ENCODE data around the gene NHS.

DNA sequence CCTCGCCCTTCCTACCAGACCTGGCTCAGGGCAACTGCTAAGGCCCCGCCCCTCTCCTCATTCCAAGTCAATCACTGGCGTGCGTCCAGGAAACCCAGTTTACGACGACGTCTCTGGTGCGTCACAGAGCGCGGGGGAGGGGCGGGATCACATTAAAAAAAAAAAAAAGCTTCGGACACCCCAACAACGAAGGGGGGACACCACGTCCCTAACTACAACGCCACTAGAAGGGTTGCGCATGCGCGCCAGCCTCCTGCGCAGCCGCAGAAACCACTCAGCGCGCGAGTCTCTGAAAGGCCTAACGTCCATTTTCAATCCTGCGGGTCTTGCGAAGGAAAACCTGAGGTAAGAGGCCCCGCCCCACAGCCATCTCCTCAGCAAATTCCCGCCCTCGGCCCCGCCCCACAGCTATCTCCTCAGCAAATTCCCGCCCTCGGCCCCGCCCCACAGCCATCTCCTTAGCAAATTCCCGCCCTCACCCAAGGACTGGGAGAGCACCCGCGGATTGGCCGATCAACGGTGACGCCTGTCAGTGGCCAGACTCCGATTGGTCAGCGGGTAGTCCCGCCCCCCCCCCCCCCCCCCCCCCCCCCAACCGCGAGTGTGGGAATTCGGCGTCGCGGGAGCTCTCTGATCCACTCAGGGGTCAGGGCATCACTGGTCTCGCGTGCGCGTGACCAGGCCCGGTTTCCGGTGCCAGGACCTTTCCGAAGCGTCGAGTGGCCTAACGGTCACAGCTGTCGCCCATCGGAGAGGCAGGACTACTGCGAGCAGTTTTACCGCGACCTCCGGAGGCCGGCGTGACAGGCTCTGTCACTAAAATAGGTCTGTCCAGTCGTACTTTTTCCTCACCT is 362.1 kb downstream of the NHS start, which contains the start of gene SCML1:
- TF ChIP-seq, protein P1, sequence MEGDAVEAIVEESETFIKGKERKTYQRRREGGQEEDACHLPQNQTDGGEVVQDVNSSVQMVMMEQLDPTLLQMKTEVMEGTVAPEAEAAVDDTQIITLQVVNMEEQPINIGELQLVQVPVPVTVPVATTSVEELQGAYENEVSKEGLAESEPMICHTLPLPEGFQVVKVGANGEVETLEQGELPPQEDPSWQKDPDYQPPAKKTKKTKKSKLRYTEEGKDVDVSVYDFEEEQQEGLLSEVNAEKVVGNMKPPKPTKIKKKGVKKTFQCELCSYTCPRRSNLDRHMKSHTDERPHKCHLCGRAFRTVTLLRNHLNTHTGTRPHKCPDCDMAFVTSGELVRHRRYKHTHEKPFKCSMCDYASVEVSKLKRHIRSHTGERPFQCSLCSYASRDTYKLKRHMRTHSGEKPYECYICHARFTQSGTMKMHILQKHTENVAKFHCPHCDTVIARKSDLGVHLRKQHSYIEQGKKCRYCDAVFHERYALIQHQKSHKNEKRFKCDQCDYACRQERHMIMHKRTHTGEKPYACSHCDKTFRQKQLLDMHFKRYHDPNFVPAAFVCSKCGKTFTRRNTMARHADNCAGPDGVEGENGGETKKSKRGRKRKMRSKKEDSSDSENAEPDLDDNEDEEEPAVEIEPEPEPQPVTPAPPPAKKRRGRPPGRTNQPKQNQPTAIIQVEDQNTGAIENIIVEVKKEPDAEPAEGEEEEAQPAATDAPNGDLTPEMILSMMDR (IDR thresholded peaks at IDR 0.05) = no peak
- TF ChIP-seq EZH2phosphoT487 (IDR thresholded peaks at IDR 0.05) = no peak

All from neural progenitor cell (in vitro differentiated cells).